GM12892 (cell line): Measurements from ENCODE around the gene RAD51AP2.

ENCODE experiments used
- POLR2A ChIP-seq: IDR thresholded peaks from 2 replicates; pipeline ENCODE4 v1.6.1; 2011; ENCODE audit warnings: low read depth, low read length, control low read depth
- POLR2AphosphoS5 ChIP-seq: IDR thresholded peaks from 2 replicates; pipeline ENCODE4 v1.6.1; 2011; ENCODE audit warnings: low read depth, low read length, control low read depth
- TAF1 ChIP-seq: IDR thresholded peaks from 2 replicates; pipeline ENCODE4 v1.6.1; 2011; ENCODE audit warnings: low read depth, mild to moderate bottlenecking, control low read depth, low read length, borderline replicate concordance

- TF ChIP-seq POLR2AphosphoS5 = no peak
- no peak for TF ChIP-seq TAF1
- no peak for TF ChIP-seq POLR2A
These were observed 25.0 kb upstream of the RAD51AP2 start for GRCh38 chr2:17543131-17543660.
